GM21367 (cell line): ENCODE measurements around the gene ARID5B.
"Not testable (repeated sequence)": the region's sequence is repeated elsewhere in the genome, so short reads cannot be mapped to it uniquely, and the experiment has no call there.

ENCODE experiments used
- ATAC-seq: cut with Tn5 transposase; IDR thresholded peaks from one replicate; pipeline ENCODE4 v1.9.1; 2021; ENCODE audit not compliant: unreplicated experiment

ARID5B gene, protein sequence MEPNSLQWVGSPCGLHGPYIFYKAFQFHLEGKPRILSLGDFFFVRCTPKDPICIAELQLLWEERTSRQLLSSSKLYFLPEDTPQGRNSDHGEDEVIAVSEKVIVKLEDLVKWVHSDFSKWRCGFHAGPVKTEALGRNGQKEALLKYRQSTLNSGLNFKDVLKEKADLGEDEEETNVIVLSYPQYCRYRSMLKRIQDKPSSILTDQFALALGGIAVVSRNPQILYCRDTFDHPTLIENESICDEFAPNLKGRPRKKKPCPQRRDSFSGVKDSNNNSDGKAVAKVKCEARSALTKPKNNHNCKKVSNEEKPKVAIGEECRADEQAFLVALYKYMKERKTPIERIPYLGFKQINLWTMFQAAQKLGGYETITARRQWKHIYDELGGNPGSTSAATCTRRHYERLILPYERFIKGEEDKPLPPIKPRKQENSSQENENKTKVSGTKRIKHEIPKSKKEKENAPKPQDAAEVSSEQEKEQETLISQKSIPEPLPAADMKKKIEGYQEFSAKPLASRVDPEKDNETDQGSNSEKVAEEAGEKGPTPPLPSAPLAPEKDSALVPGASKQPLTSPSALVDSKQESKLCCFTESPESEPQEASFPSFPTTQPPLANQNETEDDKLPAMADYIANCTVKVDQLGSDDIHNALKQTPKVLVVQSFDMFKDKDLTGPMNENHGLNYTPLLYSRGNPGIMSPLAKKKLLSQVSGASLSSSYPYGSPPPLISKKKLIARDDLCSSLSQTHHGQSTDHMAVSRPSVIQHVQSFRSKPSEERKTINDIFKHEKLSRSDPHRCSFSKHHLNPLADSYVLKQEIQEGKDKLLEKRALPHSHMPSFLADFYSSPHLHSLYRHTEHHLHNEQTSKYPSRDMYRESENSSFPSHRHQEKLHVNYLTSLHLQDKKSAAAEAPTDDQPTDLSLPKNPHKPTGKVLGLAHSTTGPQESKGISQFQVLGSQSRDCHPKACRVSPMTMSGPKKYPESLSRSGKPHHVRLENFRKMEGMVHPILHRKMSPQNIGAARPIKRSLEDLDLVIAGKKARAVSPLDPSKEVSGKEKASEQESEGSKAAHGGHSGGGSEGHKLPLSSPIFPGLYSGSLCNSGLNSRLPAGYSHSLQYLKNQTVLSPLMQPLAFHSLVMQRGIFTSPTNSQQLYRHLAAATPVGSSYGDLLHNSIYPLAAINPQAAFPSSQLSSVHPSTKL

DNA sequence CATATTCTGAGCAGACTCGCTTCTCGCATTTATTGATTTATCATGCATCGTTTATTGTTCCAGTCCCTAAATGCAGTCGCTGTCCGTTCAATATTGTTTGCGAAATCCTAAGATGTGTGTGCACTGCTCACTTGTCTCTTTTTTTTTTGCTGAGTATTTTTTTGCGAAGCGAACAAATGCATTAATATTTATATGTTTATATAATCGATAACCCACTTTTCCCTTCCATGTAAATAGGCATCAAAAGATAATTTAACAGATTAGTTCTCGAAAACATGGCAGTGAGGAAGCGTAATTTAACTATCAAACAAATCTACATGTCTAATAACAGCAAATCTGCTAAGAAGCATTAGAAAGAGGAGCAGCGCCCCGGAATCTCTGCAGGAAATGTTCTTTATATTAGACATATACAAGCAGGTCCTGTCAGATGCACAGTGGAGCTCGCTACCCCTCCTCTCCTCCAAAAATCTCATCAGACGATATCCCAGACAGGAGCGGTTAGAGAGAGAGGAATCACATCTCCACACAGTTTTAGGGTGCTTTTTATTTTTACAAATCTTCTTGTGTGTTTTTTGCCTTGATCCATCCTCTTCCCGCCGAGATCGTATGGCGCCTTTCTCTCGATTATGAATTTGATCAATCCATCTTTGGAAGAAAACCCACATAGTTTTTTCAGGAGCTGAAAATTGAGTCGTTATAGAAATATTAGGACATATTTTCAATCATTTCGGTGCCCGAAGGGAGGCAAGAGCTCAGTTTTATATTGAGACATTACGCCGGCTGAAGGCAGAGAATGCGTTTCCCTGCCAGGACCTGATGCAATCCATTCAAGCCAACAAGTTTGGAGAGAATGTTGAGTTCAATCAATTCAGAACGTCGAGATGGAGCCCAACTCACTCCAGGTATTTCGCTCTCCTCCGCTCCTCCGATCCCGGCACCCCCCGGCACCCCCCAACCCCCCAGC lies at the start of gene ARID5B:
Gene ARID5B (plus strand): TSS at position 871 of the 964 bp plus-strand sequence. CDS start 11 bp downstream, at position 882.
- no peak for ATAC-seq

DNA sequence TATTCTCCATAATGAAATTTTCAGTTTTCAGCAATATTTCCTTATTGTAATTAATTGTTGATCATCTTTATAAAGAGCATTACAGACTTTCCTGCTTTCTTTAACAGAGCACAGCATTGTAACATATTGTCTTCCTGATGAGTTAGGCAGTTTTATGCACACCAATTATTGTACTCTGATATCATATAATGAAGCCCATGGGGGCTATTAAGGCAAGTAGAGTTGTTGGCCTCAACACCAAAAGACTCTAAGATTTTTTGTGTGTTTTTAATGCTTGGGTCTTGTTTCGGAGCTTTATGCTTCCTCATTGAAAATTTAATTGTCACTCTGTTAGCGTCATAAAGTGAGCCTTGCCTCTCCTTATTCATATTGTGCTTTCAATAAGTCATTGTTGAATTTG lies 49.2 kb upstream of the ARID5B start:
- ATAC-seq = no peak

DNA sequence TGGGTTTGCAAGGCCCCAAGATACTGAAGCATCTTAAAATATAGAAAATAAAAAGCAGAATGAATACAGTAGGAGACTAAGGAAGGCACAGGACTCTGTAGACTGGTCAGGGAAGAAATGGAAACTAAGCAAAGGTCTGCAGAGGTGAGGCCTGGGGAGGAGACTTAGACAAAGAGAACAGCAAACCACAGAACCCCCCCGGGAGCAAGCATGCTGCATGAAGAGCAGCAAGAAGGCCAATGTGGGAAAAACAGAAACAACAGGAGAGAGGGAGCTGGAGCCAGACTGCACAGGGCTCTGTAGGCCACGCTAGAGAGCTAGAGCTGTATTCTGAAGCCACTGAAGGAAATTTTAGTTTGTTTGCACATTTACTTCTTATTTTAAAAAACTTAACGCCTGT lies 45.7 kb upstream of the ARID5B start:
- no peak for ATAC-seq

DNA sequence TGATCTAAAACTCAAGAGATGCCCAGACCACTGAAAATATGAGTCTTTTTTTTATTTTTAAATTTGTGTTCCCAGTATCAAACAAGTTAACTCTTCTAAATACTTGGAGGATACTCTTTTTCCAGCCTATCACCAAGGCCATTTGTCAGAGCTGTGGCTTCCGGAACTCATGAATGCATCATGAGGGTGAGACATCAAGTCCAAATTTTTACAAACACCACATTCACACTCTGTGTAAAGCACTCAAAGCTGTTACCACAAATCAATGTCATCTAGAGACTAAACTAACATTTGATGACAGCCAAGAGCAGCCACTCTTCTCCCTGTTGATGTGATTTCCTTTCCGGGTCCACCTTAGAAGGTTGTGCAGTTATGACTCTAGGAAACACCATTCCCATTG lies 43.8 kb upstream of the ARID5B start:
- ATAC-seq = no peak

DNA sequence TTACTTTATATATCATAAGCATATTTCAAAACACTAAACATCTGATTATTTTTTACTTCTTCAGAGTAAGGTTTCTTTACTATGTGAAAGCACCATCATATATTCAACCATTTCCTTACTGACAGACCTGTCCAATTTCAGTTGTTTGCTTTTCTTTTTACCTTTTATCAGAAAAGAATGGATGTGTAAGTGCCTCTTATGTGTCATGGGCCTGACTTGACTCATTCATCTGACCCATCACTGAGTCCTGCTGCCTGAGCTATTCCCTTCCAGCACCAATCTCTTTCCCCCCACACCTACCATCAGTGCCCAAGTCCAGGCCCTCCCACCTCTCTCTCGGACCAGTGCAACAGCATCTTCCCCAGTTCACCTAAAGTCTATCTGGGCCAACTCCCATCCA lies 41.7 kb upstream of the ARID5B start:
- no peak for ATAC-seq

DNA sequence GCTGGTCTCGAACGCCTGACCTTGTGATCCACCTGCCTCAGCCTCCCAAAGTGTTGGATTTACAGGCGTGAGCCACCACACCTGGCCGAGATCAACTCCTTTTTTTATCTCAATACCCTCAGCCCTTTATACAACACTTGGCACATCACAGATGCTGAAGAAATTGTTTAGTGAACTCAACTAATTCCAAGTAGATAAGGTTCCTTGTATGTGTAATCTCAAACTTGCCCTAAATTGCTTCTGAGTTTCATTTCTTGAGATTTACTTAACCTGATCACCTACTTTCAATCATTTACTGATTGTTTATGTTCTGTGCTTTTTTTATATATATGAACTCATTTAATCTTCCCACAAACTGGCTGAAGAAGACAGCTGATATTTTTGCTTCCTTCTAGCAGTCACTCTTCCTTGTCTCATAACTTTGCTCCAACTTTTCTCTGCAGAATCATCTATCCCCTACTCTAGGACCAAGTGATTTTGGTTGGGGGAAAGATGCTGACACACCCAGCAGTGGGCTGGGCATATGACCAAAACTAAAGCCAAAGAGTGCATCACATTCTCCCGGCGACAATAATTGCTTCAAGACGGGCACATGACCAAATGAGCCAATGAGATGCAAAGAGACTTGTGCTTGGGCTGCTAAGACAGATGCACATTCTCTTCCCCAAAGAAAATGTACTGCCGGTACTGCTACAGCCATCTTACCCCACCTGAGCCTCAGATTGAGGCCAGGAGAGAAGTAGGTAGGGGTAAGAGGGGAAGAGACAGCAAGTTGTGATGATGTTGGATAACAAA lies 40.3 kb upstream of the ARID5B start:
- ATAC-seq = no peak

DNA sequence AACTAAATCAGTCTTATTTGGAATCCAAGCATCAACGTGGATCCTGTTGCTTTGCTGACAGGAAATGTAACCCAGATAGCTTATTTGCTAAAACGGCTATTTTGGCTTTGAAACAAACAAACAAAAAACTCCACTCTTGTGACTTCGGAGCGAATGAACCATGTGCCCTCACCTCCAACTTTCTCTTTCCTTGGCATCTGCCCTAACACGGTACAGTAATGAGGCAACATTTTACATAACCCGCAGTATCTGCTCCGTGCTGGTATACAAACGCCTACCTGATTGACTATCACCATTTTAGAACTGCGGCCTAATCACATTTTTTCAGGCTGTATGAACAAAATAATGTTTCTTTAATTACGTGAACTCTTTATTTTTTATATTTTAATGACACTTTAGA lies 37.5 kb upstream of the ARID5B start:
- no peak for ATAC-seq

DNA sequence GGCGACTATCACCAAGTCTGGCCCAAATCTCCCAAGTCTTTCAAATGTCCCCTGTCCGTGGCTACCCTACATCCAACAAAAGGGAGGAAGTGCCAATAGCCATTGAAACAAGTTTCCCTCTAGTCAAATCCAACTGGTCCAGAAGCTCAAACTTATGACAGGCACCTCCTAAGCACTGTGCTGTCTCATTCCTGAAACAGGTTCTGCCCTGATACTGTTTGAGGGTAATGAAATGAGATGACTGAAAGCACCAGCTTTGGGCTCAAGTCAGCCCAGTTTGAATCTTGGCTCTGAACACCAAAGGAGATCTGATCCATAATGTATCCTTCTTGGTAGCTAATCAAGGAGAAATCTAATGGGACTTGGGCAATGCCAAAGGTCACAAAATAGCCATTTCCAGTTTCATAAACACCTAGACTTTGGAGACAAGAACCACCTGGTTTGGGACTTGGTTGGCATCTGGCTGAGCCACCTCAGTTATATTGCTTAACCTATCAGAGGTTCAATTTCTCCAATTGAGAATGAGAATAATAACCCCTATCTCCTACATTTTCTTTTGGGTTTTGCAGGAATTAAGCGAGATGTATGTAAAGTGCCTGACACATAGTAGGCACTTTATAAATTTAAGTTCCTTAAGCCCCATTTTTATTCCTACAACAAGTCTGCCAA lies 34.7 kb upstream of the ARID5B start:
- ATAC-seq = no peak

DNA sequence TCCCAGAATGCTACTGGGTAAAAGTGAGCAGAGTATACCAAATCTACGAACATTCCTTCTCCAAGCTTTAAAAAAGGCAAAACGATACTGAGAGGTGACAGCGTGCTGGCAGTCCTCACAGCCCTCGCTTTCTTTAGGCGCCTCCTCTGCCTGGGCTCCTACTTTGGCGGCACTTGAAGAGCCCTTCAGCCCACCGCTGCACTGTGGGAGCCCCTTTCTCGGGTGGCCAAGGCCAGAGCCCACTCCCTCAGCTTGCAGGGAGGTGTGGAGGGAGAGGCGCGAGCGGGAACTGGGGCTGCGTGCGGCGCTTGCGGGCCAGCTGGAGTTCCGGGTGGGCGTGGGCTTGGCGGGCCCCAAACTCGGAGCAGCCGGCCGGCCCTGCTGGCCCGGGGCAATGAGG lies 34.1 kb upstream of the ARID5B start:
- not testable (repeated sequence) for ATAC-seq

- ATAC-seq = not testable (repeated sequence)
Measured at GRCh38 chr10:61867817-61868216, 33.7 kb upstream of the ARID5B start.

DNA sequence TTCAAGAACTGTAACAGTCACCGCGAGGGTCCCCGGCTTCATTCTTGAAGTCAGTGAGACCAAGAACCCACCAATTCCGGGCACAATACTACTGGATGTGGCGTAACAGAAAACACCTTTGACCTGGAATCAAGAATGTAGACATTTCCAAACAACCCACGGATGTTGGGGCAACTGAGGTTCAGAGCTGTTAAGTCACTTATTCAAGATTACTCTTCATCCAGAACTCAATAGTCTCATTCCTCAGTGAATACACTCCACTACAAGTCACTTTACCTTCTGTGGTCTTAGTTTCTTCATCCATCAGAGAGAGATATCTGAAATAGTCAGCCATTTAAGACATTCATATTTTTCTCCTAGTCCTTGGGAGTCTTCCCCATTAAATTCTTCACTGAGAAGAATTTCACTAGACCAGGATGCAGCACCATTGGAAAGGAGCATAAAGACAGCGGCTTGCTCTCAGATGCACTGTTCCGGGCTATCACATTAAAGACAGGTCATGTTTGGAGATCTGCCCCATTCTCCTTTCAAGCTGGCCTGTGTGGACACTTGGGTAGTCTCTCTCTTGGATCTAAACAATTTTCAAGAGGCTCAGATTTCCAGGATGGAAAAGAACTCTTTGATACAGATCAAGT lies 32.3 kb upstream of the ARID5B start:
- no peak for ATAC-seq

DNA sequence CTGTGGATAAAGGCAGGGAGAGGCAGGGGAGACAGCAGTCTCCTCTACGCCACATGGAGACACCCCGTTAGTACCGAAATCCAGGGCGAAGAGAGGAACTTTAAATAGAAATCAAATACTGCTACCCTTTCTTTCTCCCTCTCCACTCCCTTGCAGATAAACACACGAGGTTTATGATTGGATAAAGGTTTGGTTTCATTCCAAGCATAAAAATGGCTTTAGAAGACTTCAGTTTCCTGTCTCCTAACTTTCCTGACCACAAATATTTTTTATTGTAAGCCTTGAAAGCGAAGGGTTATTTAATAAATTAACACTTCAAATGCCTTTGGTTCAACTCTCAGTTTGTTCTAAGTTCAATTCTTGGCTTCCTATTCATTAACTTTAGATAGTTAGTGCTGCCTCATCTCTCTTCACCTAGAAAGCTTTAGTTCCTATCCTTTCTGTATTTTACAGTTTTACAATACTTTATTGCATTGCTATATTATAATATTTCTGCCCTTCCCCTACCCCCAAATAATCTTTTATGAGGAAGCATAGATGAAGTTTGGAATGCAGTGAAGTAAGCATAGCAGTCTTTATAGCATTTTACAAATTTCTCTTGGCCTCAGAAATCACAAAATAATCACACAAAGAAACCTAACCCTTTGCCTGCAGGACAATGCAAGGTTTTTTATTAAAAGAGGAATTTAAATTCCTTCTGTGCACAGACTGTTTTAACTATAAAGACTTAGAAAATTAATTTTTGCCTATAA lies 31.5 kb upstream of the ARID5B start:
- no peak for ATAC-seq

DNA sequence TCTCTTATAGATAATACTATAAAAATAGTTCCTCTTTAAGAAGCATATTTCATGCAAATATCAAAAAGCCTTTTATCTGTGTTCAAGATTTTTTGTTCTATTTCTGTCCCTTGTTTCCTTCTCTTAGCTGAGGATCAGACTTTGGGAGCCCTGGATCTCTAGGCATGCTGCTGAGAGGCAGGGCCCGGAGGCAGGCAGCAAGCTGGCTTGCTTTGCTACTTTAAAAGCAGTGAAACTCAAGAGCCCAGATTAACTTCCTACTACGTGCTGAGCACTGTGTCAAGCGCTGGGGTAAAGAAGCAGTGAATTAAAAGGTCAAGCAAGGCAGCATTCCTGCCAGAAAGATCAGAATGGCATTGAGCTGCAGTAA lies 31.0 kb upstream of the ARID5B start:
- ATAC-seq = no peak

DNA sequence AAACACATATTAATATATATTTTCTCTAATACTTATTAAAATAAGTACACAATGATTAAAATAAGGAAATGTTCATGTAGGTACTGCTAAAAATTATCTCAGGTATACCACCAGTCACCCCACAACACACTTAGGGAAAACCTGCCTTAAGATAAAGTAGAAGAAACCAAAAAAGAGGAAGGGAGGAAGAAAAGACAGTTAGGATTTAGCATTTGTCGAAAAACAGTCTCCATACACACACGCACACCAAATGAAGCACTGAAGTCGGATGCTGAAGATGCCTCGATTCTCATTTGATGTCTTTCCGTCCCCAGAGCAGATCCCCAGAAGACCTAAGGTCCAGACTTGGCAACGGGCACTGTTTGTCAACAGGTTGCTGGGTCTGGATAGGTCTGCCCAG lies 30.0 kb upstream of the ARID5B start:
- ATAC-seq = no peak

DNA sequence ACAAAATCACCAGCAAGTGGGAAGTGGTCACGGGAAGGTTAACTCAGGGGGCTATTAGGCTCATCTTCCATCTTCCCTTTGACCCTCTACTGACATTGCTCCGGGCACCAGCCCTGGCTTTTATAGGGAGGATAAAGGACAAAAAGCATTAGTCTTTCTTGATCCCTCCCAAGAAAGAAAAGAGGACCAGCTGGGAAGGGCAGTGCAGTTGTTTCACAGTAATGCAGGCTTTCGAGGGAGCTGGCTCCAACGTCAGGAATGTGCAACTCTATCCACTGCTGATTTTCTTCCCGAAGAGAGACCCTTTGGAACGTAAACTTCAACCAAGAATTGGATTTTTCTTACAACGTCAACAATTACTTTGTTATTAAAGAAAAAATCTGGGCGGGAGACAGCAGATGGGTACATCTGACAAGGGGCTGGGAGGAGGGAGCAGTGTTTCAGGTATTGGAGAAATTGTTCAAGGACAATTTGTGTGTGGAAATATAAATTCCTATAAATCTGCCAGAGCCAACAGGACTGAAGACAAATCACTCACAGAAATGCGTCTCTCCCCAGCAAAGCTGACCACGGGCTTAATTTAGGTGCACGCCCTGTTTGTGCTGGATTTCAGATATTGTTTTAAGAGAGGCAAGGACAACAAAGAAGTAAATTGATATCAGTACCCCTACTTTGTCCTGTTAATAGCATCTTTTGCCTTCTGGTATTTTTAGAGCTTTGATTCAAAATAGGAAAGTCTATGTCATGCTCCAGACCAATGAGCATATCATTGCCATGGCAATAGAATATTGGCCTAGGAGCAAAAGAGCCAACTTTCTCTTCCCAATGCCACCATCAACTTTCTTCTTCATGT lies 23.4 kb upstream of the ARID5B start:
- no peak for ATAC-seq

- no peak for ATAC-seq
Measured at GRCh38 chr10:61878740-61879068, 22.8 kb upstream of the ARID5B start.
